SK-N-SH treated with all-trans-retinoic acid at 6 μM for 48 hours (cell line): Measurements from ENCODE around the gene CDK5RAP2.

Experiments used
- CREB5 ChIP-seq: fragments of 250-450 bp; sonication (Bioruptor Pico); IDR thresholded peaks from 2 replicates; pipeline ENCODE4 v1.5.1; 2020; ENCODE audit warnings: low read depth, mild to moderate bottlenecking, moderate library complexity
- CSDC2 ChIP-seq: fragments of 250-450 bp; sonication (Bioruptor Pico); IDR thresholded peaks from 2 replicates; pipeline ENCODE4 v1.5.0; 2020; ENCODE audit warnings: mild to moderate bottlenecking, moderate library complexity
- CSRNP3 ChIP-seq: fragments of 250-450 bp; sonication (Bioruptor Pico); IDR thresholded peaks from 2 replicates; pipeline ENCODE4 v1.5.1; 2021; ENCODE audit warnings: mild to moderate bottlenecking, moderate library complexity
- OSR1 ChIP-seq: fragments of 250-450 bp; sonication (Bioruptor Pico); IDR thresholded peaks from 2 replicates; pipeline ENCODE4 v1.8.0; 2022; ENCODE audit warnings: moderate library complexity, mild to moderate bottlenecking, inconsistent platforms
- PATZ1 ChIP-seq: fragments of 250-450 bp; sonication (Bioruptor Pico); IDR thresholded peaks from 2 replicates; pipeline ENCODE4 v1.8.0; 2020; ENCODE audit warnings: mild to moderate bottlenecking, moderate library complexity, borderline replicate concordance
- SNAI2 ChIP-seq: fragments of 250-450 bp; sonication (Bioruptor Pico); IDR thresholded peaks from 2 replicates; pipeline ENCODE4 v1.5.0; 2020; ENCODE audit warnings: mild to moderate bottlenecking, moderate library complexity
- TCF4 ChIP-seq: fragments of 250-450 bp; sonication (Bioruptor Pico); IDR thresholded peaks from 2 replicates; pipeline ENCODE4 v1.8.0; 2021; ENCODE audit warnings: mild to moderate bottlenecking, moderate library complexity, borderline replicate concordance
- TOX ChIP-seq: fragments of 250-450 bp; sonication (Bioruptor Pico); IDR thresholded peaks from 2 replicates; pipeline ENCODE4 v1.8.0; 2021; ENCODE audit warnings: mild to moderate bottlenecking, moderate library complexity, borderline replicate concordance
- TSHZ2 ChIP-seq: fragments of 250-450 bp; sonication (Bioruptor Pico); IDR thresholded peaks from 2 replicates; pipeline ENCODE4 v1.5.0; 2020; ENCODE audit warnings: mild to moderate bottlenecking, moderate library complexity
- ZFP3 ChIP-seq: fragments of 250-450 bp; sonication (Bioruptor Pico); IDR thresholded peaks from 2 replicates; pipeline ENCODE4 v1.5.0; 2020; ENCODE audit warnings: mild to moderate bottlenecking, moderate library complexity
- ZFP30 ChIP-seq: fragments of 450-650 bp; formaldehyde crosslinking; IDR thresholded peaks from 2 replicates; pipeline ENCODE4 v1.5.0; 2022; ENCODE audit warnings: mild to moderate bottlenecking, moderate library complexity
- ZNF565 ChIP-seq: fragments of 450-650 bp; formaldehyde crosslinking; conservative IDR thresholded peaks from 2 replicates; pipeline ENCODE4 v1.5.0; 2020; ENCODE audit warnings: low read depth, mild to moderate bottlenecking, moderate library complexity
- ZNF70 ChIP-seq: fragments of 450-650 bp; formaldehyde crosslinking; IDR thresholded peaks from 2 replicates; pipeline ENCODE4 v1.5.0; 2020; ENCODE audit warnings: mild to moderate bottlenecking, moderate library complexity

- TF ChIP-seq ZFP3 (CRISPR knock-in tag) (no peak), TOX (CRISPR knock-in tag) (no peak), OSR1 (CRISPR knock-in tag) (no peak), CREB5 (no peak), CSDC2 (CRISPR knock-in tag) (no peak), PATZ1 (CRISPR knock-in tag) (no peak), TCF4 (no peak), CSRNP3 (CRISPR knock-in tag) (no peak), SNAI2 (CRISPR knock-in tag) (no peak), ZNF565 (no peak), ZFP30 (no peak), ZNF70 (CRISPR knock-in tag) (no peak), TSHZ2 (CRISPR knock-in tag) (no peak)
These were observed 47.1 kb downstream of the CDK5RAP2 start for GRCh38 chr9:120532891-120533290.
